Prostate gland (tissue), 2 donors: ENCODE results near the gene TICRR. TPM values are rescaled to one million over a fixed set of nuclear protein-coding genes. Genes with fewer than 3 reads are reported as not detected.

ENCODE experiments used
- DNase-seq: peaks from one replicate; pipeline ENCODE4 v3.0.0-alpha.2; 2019; ENCODE audit warnings: low spot score
- H3K27ac ChIP-seq, 2 donors: fragments of 200-600 bp; sonication (generic); 2 replicates each; pipeline ENCODE4 v1.5.1; 2017 to 2019
- H3K27me3 ChIP-seq: fragments of 200-600 bp; sonication (generic); replicated peaks from 2 replicates; pipeline ENCODE4 v1.5.1; 2019; ENCODE audit not compliant: insufficient read depth
- H3K36me3 ChIP-seq, 2 donors: fragments of 200-600 bp; sonication (generic); 1 replicate in 1 of 2; 2 replicates in 1 of 2; pipeline versions ENCODE4 v1.5.1 to v1.8.1; 2017 to 2019
- H3K4me1 ChIP-seq: fragments of 200-600 bp; sonication (generic); replicated peaks from 2 replicates; pipeline ENCODE4 v1.5.1; 2019
- H3K4me3 ChIP-seq, 2 donors: fragments of 200-600 bp; sonication (generic); 2 replicates each; pipeline ENCODE4 v1.5.1; 2017 to 2019
- H3K9me3 ChIP-seq: fragments of 200-600 bp; sonication (generic); 2 replicates; pipeline ENCODE4 v1.5.1; 2017
- POLR2A ChIP-seq: fragments of 450-650 bp; IDR thresholded peaks from one replicate; pipeline ENCODE4 v1.6.1; 2016; ENCODE audit warnings: antibody characterized with exemption, mild to moderate bottlenecking
- POLR2AphosphoS5 ChIP-seq: sonication (generic); formaldehyde crosslinking; IDR thresholded peaks from one replicate; pipeline ENCODE4 v1.6.1; 2017; ENCODE audit warnings: antibody characterized with exemption
- WGBS: methylation state at CpG from one replicate; pipeline ENCODE4 v1.1.5; 2018; 5-methylcytosine and 5-hydroxymethylcytosine counted together
- intact Hi-C: fragments of 100-400 bp; cut with DNase I; formaldehyde crosslinking; loops from one replicate; pipeline ENCODE4 v1.14.2; 2022
- total RNA-seq, 2 donors: library from RNA; depleted of rRNA; stranded (reverse); fragments of >200 nt; gene quantifications; one replicate each; pipeline ENCODE4 v1.1.0, GENCODE V29; 2016
- TF ChIP-seq, protein P1 (sequence below), 4 experiments: fragments of 200-600 bp in 2 of 4; fragments of 450-650 bp in 2 of 4; sonication (generic) in 2 of 4; IDR thresholded peaks; 1 replicate in 3 of 4; 2 replicates in 1 of 4; pipeline ENCODE4 v1.5.1; 2016 to 2019; ENCODE audit warnings: antibody characterized with exemption in 4 of 4, mild to moderate bottlenecking in 2 of 4, moderate library complexity in 2 of 4

Gene TICRR
- total RNA-seq, 2 donors from 2014 or later = 0.55 to 4.1 TPM

DNA sequence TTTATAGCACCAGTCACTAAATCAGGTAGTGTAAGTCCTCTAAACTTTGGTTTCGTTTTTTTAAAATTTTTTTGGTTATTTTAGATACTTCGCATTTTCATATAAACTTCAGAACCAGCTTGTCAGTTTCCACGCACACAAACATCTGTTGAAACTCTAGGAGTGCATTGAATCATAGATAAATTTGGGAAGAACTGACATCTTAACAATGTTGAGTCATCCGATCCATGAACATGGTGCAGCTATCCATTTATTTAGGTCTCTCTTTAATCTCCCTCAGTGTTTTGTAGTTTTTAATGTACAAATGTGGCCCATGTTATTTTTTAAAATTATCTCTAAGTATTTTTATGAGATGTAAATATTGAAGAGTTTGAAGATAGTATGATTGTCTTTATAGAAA, 17.7 kb downstream of the TICRR start:
- intact Hi-C loops = no loop called here
- WGBS = 86% methylated on average over 4 of the region's 4 CpGs

DNA sequence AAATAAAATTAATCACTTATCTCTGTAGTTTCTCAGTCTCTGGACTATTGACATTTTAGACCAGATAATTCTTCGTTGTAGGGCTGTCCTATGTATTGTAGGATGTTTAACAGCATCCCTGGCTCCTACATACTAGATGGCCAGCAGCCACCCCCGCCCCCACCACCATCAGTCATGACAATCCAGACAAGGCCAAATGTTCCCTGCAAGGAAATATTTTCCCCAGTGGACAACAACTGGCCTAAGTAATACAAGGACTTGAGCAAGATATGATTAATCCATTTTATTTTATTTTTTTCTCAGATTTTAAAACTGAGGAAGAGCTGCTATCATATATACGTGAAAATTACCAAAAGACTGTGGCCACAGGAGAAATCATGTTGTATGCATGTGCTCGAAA, 23.8 kb downstream of the TICRR start:
- no peaks in the 10 kb centered on the region for H3K4me1 ChIP-seq
- no peak overlapping the region for H3K4me3 ChIP-seq
- intact Hi-C loops = no loop called here
- H3K27me3 ChIP-seq = no peaks in the 10 kb centered on the region
- TF ChIP-seq POLR2A (no peak), POLR2AphosphoS5 (no peak)
- TF ChIP-seq, protein P1, sequence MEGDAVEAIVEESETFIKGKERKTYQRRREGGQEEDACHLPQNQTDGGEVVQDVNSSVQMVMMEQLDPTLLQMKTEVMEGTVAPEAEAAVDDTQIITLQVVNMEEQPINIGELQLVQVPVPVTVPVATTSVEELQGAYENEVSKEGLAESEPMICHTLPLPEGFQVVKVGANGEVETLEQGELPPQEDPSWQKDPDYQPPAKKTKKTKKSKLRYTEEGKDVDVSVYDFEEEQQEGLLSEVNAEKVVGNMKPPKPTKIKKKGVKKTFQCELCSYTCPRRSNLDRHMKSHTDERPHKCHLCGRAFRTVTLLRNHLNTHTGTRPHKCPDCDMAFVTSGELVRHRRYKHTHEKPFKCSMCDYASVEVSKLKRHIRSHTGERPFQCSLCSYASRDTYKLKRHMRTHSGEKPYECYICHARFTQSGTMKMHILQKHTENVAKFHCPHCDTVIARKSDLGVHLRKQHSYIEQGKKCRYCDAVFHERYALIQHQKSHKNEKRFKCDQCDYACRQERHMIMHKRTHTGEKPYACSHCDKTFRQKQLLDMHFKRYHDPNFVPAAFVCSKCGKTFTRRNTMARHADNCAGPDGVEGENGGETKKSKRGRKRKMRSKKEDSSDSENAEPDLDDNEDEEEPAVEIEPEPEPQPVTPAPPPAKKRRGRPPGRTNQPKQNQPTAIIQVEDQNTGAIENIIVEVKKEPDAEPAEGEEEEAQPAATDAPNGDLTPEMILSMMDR (IDR thresholded peaks at IDR 0.05) = no peak
- WGBS = 96% methylated on average over 4 of the region's 4 CpGs
- no peaks in the 10 kb centered on the region for H3K9me3 ChIP-seq
- H3K27ac ChIP-seq = no peak overlapping the region
- no peak for DNase-seq
- H3K36me3 ChIP-seq = no peaks in the 10 kb centered on the region

More for the DNA sequence above, 17.7 kb downstream of the TICRR start:
- Histone ChIP-seq H3K27ac (no peak overlapping the region), H3K27me3 (no peaks in the 10 kb centered on the region), H3K4me3 (no peak overlapping the region), H3K9me3 (no peaks in the 10 kb centered on the region), H3K4me1 (no peaks in the 10 kb centered on the region), H3K36me3 (no peaks in the 10 kb centered on the region)
- no peak for DNase-seq
- no peak for TF ChIP-seq POLR2A
- TF ChIP-seq, protein P1 (IDR thresholded peaks at IDR 0.05) = no peak
- no peak for TF ChIP-seq POLR2AphosphoS5

DNA sequence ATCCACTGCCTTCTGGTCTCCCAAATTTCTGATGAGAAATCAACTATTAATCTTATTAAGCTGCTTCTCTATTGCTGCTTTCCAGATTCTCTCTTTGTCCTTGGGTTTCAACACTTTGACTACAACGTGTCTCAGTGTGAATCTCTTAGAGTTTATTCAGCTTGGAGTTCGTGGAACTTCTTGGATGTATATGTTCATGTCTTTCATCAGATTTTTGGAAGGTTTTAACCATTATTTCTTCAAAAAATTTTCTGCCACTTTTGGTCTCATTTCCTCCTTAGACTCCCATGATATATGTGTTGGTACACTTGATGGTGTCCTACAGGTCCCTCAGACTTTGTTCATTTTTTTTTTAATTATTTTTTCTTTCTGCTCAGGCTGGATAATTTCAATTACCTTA, 36.0 kb downstream of the TICRR start:
- WGBS = 93% methylated on average over 2 of the region's 2 CpGs
- TF ChIP-seq POLR2AphosphoS5 (no peak), POLR2A (no peak)
- TF ChIP-seq, protein P1 (IDR thresholded peaks at IDR 0.05) = no peak
- DNase-seq = no peak
- intact Hi-C loops = no loop called here
- Histone ChIP-seq H3K27me3 (no peaks in the 10 kb centered on the region), H3K4me3 (no peak overlapping the region), H3K27ac (no peak overlapping the region), H3K9me3 (no peaks in the 10 kb centered on the region), H3K4me1 (no peaks in the 10 kb centered on the region), H3K36me3 (no peaks in the 10 kb centered on the region)

DNA sequence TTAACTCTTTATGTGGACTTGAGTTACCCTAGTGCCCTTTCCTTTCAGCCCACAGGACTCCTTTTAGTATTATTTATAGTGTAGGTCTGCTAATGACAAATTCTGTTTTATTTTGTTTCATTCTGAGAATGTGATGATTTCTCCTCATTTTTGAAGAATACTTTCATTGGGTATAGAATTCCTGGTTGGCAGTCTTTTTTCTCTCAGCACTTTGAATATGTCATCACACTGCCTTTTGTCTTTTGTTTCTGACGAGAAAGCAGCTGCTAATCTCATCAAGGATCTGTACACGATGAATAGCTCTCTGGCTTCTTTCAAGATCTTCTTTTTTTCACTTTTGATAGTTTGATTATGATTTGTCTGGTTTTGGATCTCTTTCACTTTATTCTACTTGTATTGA, 37.8 kb downstream of the TICRR start:
- no peaks in the 10 kb centered on the region for H3K36me3 ChIP-seq
- no peaks in the 10 kb centered on the region for H3K4me1 ChIP-seq
- no peak overlapping the region for H3K4me3 ChIP-seq
- TF ChIP-seq, protein P1 (IDR thresholded peaks at IDR 0.05) = no peak
- no peak for TF ChIP-seq POLR2AphosphoS5
- no peak for TF ChIP-seq POLR2A
- H3K27me3 ChIP-seq = no peaks in the 10 kb centered on the region
- H3K9me3 ChIP-seq = no peaks in the 10 kb centered on the region
- intact Hi-C loops = no loop called here
- H3K27ac ChIP-seq = no peak overlapping the region
- 83% methylated on average over 2 of the region's 2 CpGs for WGBS
- DNase-seq = no peak

- H3K27me3 ChIP-seq = no peaks in the 10 kb centered on the region
- no peak for TF ChIP-seq POLR2A
- no peak for TF ChIP-seq POLR2AphosphoS5
- TF ChIP-seq, protein P1 (IDR thresholded peaks at IDR 0.05) = no peak
- no peaks in the 10 kb centered on the region for H3K9me3 ChIP-seq
- no peak overlapping the region for H3K27ac ChIP-seq
- H3K4me1 ChIP-seq = no peaks in the 10 kb centered on the region
- intact Hi-C loops = no loop called here
- 89% methylated on average over 1 of the region's 1 CpG for WGBS
- H3K36me3 ChIP-seq = no peaks in the 10 kb centered on the region
- no peak for DNase-seq
- no peak overlapping the region for H3K4me3 ChIP-seq
Measured at GRCh38 chr15:89614164-89614563, 38.9 kb downstream of the TICRR start.
